ENCODE measurements around the gene RHOF.

DNA sequence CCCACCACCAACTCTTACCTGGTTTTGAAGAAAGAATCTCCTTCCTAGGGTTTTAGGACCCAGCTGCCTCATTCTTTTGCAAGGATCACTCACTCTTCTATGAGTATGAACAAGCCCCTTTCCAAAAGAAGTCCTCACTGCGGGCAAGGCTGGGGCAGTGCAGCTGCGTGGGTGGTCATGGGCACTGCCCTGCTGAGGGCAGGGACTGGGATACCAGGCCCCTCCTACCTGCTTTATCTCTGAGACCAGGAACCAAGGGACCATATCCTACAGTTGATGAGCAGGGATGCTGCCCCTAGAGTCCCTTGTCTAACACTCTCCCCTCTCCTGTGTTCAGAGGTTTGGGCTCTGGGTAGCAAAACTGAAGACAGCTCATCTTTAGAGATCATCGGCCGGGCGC is 44.6 kb upstream of the RHOF start:
- no peak for TF ChIP-seq FOXA1 (IDR thresholded peaks at IDR 0.05)
- TF ChIP-seq LEF1 (IDR thresholded peaks at IDR 0.05; ENCODE audit: borderline replicate concordance) = no peak
- TF ChIP-seq ELF4 (IDR thresholded peaks at IDR 0.05) = no peak
- no peak for TF ChIP-seq SP1 (IDR thresholded peaks at IDR 0.05)
- TF ChIP-seq SUZ12 (IDR thresholded peaks at IDR 0.05) = no peak
- no peak for TF ChIP-seq FOXM1 (IDR thresholded peaks at IDR 0.05; ENCODE audit: borderline replicate concordance)
